IgD-negative memory B cell (primary cell): ENCODE results near the gene ACE. TPM values are rescaled to one million over a fixed set of nuclear protein-coding genes. Genes with fewer than 3 reads are reported as not detected.

Source experiments
- H3K27ac Mint-ChIP-seq, 3 donors: one replicate each; pipeline ENCODE4 v1.8.0; 2020 to 2022; ENCODE audit warnings: mild to moderate bottlenecking in 3 of 3, mixed read lengths in 3 of 3, moderate library complexity in 1 of 3
- H3K27me3 Mint-ChIP-seq: one replicate; pipeline ENCODE4 v1.8.0; 2021; ENCODE audit warnings: mixed read lengths
- H3K36me3 Mint-ChIP-seq: one replicate; pipeline ENCODE4 v1.8.0; 2020; ENCODE audit warnings: mild to moderate bottlenecking, mixed read lengths
- H3K4me1 Mint-ChIP-seq, 3 donors: one replicate each; pipeline ENCODE4 v1.8.0; 2020 to 2022; ENCODE audit warnings: mixed read lengths in 3 of 3, mild to moderate bottlenecking in 1 of 3
- H3K4me3 Mint-ChIP-seq, 4 donors: one replicate each; pipeline ENCODE4 v1.8.0; 2020 to 2022; ENCODE audit warnings: mild to moderate bottlenecking in 4 of 4, mixed read lengths in 4 of 4, moderate library complexity in 3 of 4
- H3K9me3 Mint-ChIP-seq, 3 donors: one replicate each; pipeline ENCODE4 v1.8.0; 2020 to 2021; ENCODE audit warnings: mixed read lengths in 3 of 3, mild to moderate bottlenecking in 1 of 3
- polyA plus RNA-seq: library from polyadenylated mRNA; unstranded; fragments of 300-500 nt; fragmentation: Illumina TruSeq; gene quantifications from one replicate; pipeline ENCODE4 v1.2.3, GENCODE V29; 2021

The ACE gene
- polyA plus RNA-seq, 1 donor from 2014 or later = 2.0 TPM

- Mint-ChIP-seq H3K27me3 (peaks cover 22% of the 10 kb centered on the region), H3K9me3 (no peaks in the 10 kb centered on the region), H3K4me1 (peaks cover 0 to 10% (median 9%) of the 10 kb centered on the region in 3 donors), H3K27ac (no peak overlapping the region), H3K4me3 (no peak overlapping the region), H3K36me3 (no peaks in the 10 kb centered on the region)
These were observed 58.1 kb downstream of the ACE start for GRCh38 chr17:63534816-63535455.

DNA sequence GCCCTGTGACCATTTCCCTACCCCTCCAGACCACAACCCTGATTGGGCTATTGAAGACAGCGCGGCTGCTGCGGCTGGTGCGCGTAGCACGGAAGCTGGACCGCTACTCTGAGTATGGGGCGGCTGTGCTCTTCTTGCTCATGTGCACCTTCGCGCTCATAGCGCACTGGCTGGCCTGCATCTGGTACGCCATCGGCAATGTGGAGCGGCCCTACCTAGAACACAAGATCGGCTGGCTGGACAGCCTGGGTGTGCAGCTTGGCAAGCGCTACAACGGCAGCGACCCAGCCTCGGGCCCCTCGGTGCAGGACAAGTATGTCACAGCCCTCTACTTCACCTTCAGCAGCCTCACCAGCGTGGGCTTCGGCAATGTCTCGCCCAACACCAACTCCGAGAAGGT is 58.8 kb downstream of the ACE start:
- Mint-ChIP-seq H3K27me3 (peaks cover 22% of the 10 kb centered on the region), H3K4me1 (peaks cover 0 to 10% (median 9%) of the 10 kb centered on the region in 3 donors), H3K4me3 (no peak overlapping the region), H3K27ac (no peak overlapping the region), H3K9me3 (no peaks in the 10 kb centered on the region), H3K36me3 (no peaks in the 10 kb centered on the region)

DNA sequence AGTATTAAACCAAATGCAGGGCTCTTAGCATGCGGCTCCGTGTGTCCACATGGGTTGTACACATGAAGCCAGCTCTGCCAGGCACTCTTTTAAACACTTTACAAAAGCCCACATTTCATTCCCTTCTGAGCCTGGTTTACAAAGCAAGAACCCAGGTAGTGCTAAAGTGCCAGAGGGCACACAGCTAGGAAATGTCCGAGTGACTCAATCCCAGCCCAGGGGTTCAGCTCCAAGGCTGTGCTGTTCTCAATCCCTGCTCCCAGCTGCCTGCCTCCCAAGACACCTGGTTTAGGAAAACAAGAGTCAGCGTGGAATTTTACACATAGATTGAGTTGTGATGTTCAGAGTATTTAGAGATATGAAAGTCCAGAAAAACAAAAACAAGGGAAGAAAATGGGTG is 60.1 kb downstream of the ACE start:
- Mint-ChIP-seq H3K27ac (no peak overlapping the region), H3K4me1 (peaks cover 0 to 10% (median 9%) of the 10 kb centered on the region in 3 donors), H3K4me3 (no peak overlapping the region), H3K27me3 (peaks cover 25% of the 10 kb centered on the region), H3K36me3 (no peaks in the 10 kb centered on the region), H3K9me3 (no peaks in the 10 kb centered on the region)

GRCh38 chr17:63537991-63538692 is 61.3 kb downstream of the ACE start:
- no peaks in the 10 kb centered on the region for H3K36me3 Mint-ChIP-seq
- peaks cover 0 to 10% (median 9%) of the 10 kb centered on the region in 3 donors for H3K4me1 Mint-ChIP-seq
- no peaks in the 10 kb centered on the region for H3K9me3 Mint-ChIP-seq
- peaks cover 25% of the 10 kb centered on the region for H3K27me3 Mint-ChIP-seq
- peak overlapping the region in 2 of 4 donors; percentile 52 to 54 for H3K4me3 Mint-ChIP-seq
- H3K27ac Mint-ChIP-seq = no peak overlapping the region

DNA sequence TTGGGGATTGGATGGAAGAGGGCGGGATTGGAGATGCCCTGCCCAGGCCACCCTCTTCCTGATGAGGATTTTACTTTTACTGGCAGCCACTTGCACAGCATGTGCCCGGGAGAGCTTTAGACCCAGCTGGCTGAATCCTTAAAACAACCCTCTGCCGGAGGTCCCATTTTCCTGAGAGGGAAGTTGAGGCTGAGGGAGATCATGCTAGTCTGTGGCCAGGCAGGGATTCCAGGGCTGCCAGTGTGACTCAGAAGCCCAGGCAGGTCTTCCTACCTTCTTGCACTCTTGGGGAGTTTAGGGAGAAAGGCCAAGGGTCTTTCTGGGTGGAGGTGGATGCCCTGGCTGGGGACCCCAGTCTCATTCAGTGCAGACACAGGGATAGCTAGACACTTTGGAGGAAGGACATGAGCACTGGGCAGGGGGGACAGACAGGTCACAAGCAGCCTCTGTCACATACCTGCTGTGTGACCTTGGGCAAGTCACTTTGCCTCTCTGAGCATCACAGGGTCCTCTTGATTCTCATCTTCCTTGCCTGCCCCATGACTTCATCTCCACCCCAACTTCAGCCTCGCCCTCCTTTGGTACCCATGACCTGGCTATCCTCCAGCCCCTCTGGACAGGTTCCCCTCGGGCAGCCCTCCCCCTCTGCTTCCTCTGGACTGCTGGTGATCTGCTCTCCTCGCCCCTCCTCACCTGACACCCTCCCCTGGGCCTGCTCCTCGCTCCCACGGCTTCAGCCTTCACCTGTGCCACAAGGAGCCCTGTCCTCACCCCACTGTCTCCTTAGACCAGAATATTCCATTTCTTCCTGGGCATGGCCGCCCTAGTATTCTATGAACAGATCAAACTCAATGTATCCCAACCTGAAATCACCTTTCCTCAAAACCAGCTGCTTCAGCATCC is 62.1 kb downstream of the ACE start:
- peaks cover 0 to 10% (median 9%) of the 10 kb centered on the region in 3 donors for H3K4me1 Mint-ChIP-seq
- H3K27me3 Mint-ChIP-seq = peaks cover 25% of the 10 kb centered on the region

GRCh38 chr17:63540590-63540989 is 63.7 kb downstream of the ACE start:
- H3K9me3 Mint-ChIP-seq = no peaks in the 10 kb centered on the region
- H3K36me3 Mint-ChIP-seq = no peaks in the 10 kb centered on the region
- H3K4me1 Mint-ChIP-seq = peaks cover 0 to 10% (median 9%) of the 10 kb centered on the region in 3 donors
- peaks cover 25% of the 10 kb centered on the region for H3K27me3 Mint-ChIP-seq
- peak overlapping the region in 1 of 4 donors; percentile 24 for H3K4me3 Mint-ChIP-seq
- no peak overlapping the region for H3K27ac Mint-ChIP-seq

More for the DNA sequence above, 62.1 kb downstream of the ACE start:
- H3K9me3 Mint-ChIP-seq = no peaks in the 10 kb centered on the region
- H3K4me3 Mint-ChIP-seq = peak overlapping the region in 3 of 4 donors; percentile 3 to 54 (median 52)
- H3K27ac Mint-ChIP-seq = no peak overlapping the region
- H3K36me3 Mint-ChIP-seq = no peaks in the 10 kb centered on the region

- no peak overlapping the region for H3K4me3 Mint-ChIP-seq
- peaks cover 0 to 10% (median 9%) of the 10 kb centered on the region in 3 donors for H3K4me1 Mint-ChIP-seq
- H3K36me3 Mint-ChIP-seq = no peaks in the 10 kb centered on the region
- H3K27me3 Mint-ChIP-seq = peaks cover 25% of the 10 kb centered on the region
- no peak overlapping the region for H3K27ac Mint-ChIP-seq
- no peaks in the 10 kb centered on the region for H3K9me3 Mint-ChIP-seq
These were observed 65.3 kb downstream of the ACE start for GRCh38 chr17:63542218-63542545.

- H3K36me3 Mint-ChIP-seq = no peaks in the 10 kb centered on the region
- peaks cover 20% of the 10 kb centered on the region for H3K27me3 Mint-ChIP-seq
- peaks cover 0 to 9% (median 8%) of the 10 kb centered on the region in 3 donors for H3K4me1 Mint-ChIP-seq
- no peaks in the 10 kb centered on the region for H3K9me3 Mint-ChIP-seq
- peak overlapping the region in 1 of 4 donors; percentile 61 for H3K4me3 Mint-ChIP-seq
- H3K27ac Mint-ChIP-seq = no peak overlapping the region
These were observed 66.3 kb downstream of the ACE start for GRCh38 chr17:63542942-63543821.

GRCh38 chr17:63543822-63544420 is 67.1 kb downstream of the ACE start:
- H3K4me1 Mint-ChIP-seq = peaks cover 0 to 7% (median 5%) of the 10 kb centered on the region in 3 donors

GRCh38 chr17:63544467-63545301 is 67.8 kb downstream of the ACE start:
- Mint-ChIP-seq H3K4me1 (no peaks in the 10 kb centered on the region), H3K27ac (no peak overlapping the region), H3K36me3 (no peaks in the 10 kb centered on the region), H3K4me3 (no peak overlapping the region), H3K27me3 (peaks cover 6% of the 10 kb centered on the region), H3K9me3 (no peaks in the 10 kb centered on the region)

More at GRCh38 chr17:63543822-63544420, 67.1 kb downstream of the ACE start:
- no peaks in the 10 kb centered on the region for H3K9me3 Mint-ChIP-seq
- H3K36me3 Mint-ChIP-seq = no peaks in the 10 kb centered on the region
- no peak overlapping the region for H3K27ac Mint-ChIP-seq
- peaks cover 13% of the 10 kb centered on the region for H3K27me3 Mint-ChIP-seq
- H3K4me3 Mint-ChIP-seq = no peak overlapping the region

GRCh38 chr17:63546308-63547082 is 69.6 kb downstream of the ACE start:
- Mint-ChIP-seq H3K36me3 (no peaks in the 10 kb centered on the region), H3K4me1 (peaks cover 2 to 7% (median 4%) of the 10 kb centered on the region in 3 donors), H3K4me3 (no peak overlapping the region), H3K9me3 (no peaks in the 10 kb centered on the region), H3K27ac (no peak overlapping the region), H3K27me3 (peaks cover 2% of the 10 kb centered on the region)

DNA sequence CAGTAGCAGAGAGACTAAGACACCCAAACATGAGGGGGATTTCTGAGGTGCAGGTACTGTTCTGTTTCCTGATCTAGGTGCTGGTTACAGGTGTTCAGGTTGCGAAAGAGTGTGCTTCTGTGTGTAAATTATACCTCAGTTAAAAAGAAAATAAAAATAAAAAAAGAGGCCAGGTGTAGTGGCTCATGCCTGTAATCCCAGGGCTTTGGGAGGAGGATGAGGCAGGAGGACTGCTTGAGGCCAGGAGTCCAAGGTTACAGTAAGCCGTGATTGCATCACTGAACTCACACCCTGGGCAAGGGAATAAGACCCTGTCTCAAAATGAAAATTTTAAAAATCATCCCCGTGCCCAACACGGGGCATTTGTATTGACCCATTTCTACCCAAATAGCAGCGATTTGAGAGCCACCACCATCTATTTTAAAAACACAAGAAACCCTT is 70.2 kb downstream of the ACE start:
- Mint-ChIP-seq H3K27ac (no peak overlapping the region), H3K4me1 (peaks cover 5 to 11% (median 8%) of the 10 kb centered on the region in 3 donors), H3K9me3 (no peaks in the 10 kb centered on the region), H3K4me3 (peak overlapping the region in 1 of 4 donors; percentile 40), H3K36me3 (no peaks in the 10 kb centered on the region), H3K27me3 (no peaks in the 10 kb centered on the region)
